Hematopoietic multipotent progenitor cell treated with erythropoietin and hydrocortisone succinate and interleukin-3 and kit ligand, for 8 days (in vitro differentiated cells): ENCODE measurements around the gene ABHD16B.
A peak's percentile ranks its signal among the peaks of the same experiment; 100 is the strongest.
"Not testable (repeated sequence)": the region's sequence is repeated elsewhere in the genome, so short reads cannot be mapped to it uniquely, and the experiment has no call there.

ENCODE experiments used
- DNase-seq: peaks from one replicate; pipeline ENCODE4 v3.0.0-alpha.2; 2015

The ABHD16B gene

DNA sequence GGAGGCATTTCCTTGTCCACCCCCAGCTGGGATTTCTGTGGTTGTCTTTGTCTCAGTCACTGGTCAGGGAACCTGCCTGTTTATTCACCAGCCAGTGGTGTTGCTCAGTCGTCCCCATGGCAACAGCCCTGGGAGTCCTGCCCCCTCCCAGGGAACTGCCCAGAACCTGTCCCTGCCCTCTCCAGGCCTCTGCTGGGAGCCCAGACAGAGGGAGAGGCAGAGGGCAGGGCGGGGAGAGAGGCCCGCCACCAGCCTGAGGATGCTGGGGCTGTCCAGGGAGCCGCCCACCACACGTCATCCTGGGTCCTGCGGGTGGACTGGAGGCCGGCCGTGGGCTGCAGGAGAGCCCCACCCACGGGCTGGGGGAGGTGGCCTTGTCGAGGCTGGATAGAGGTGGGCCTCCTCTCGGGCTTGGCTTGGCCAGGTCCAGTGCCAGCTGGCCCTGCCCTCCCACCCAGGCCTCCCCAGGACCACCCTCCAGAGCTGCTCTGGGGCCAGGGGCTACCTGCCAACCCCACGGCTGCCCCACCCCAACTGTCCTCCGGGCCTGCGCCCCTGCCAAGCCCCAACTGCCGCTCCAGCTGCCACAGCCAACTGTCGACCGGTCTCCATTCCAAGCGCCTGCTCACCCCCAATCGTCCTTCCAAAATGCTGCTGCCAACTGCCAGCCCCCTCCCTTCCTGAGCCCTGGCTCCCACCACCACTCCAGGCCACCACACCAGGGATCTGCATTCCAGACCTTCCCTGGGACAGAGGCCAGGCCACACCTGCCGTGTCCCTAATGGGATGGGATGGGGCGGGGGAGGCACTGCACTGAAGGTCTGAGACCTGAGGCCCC lies 26.1 kb upstream of the ABHD16B start:
- peak; percentile 60 for DNase-seq

DNA sequence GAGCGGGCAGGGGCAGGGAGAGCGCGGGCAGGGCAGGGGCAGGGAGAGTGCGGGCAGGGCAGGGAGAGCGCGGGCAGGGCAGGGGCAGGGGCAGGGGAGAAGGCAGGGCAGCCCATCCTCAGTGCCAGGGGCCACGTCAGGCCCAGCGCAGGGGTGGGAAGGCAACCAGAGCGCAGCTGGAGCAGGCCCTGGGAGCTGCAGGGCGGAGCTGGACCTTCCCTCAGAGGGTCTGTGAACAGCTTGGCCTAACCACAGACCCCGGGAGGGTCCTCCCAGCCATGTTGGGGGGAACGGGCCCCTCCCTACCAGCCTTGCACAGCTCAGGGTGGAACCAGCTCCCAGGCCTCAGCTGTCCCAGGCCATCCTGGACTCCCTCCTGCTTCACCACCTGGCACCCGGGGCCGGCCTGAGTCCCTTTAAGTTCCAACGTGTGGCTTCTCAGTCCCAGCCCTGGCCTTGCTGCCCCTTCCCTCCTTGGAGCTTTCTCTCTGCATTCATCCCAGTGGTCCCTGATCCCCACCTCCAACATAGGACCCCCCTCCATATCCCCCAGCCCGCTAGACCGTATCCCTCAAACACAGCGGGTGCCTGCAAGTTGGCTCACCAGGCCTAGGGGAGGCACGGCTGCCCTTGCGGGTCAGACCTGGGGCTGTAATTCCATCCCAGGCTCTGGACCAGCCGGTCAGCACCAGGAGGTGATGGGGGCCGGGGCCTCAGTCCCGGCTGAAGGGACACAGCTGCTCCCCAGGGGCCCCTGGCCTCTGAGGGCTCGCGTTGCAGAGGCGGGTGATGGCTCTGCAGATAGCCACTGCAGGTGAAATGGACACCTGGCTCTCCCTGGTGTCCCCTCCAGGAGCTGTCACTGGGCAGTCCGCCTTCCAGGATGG lies 24.6 kb upstream of the ABHD16B start:
- DNase-seq = no peak

DNA sequence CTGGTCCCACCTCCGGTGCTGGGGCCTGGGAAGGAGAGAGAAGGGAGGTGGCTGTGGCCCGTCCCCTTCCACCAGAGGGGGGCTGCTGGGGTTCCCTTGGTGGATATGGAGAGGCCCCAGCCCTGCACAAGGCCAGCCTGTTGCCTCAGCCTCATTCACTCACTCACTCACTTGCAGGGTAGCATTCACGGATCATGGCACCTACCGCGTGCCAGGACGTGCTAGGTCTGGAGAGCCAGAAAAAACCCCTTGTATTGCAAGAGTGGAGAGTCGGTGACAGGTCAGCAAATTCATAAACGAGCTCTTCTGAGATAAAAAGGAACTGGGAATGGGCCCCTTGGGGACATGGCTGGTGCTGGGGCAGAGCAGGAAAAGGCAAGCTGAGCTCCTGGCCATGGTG lies 23.8 kb upstream of the ABHD16B start:
- DNase-seq = no peak

DNA sequence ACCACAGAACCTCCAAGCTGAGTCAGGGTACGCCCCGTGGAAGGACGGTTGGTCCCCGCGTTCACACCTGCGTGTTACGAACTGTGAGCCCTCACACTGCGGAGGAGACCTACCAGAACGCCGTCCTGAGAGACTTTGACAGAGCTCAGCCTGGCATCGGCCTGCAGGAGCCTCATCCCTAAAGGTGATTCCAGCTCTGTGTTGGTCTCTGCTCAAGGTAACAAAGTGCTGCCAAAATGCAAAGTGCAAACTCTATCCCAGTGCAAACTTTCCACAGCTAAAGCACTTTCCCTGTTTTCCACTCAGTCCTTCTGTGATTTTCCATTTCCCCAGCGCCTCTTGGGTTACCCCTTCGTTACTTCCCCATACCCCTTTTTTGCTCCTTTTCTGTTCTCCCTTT lies 21.7 kb upstream of the ABHD16B start:
- DNase-seq = no peak

DNA sequence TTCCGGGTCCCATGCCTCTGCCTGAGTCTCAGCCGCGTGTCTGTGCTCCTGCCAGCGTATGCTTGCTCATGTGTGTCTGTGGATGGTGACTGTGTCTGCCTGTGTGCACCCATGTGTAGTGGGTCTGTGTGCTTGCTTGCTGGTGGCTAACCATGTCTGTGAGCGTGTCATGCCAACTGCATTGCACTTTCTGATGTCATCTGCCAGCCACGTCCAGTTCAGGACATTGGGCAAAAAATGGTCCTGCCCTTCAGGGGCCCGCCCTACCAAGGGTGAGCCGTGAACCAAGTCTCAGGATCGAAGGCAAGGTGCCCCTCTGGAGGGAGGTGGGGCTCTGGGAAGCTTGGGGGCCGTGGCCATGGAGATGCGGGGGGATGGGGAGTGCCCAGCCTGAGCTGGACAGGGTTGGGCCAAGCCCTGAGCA lies 20.9 kb upstream of the ABHD16B start:
- DNase-seq = no peak

DNA sequence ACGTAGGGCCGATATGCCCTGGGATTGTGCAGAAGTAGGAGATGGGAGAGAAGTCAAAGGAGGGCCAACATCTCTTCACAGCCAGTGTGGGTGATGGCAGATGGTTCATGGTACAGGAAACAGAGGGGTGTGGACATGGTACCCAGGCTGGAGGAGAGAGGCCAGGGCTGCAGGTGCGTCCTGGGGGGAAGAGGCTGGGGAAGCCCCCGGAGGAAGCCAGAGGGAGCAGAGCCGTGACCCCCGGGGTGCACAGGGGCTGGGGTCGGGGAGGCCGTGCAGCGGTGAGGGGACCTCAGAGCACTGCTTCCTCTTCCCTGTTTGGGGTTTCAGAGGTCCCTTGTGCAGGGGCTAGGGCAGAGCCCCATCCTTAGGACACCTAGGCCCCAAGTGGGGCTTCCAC lies 19.0 kb upstream of the ABHD16B start:
- DNase-seq = no peak

DNA sequence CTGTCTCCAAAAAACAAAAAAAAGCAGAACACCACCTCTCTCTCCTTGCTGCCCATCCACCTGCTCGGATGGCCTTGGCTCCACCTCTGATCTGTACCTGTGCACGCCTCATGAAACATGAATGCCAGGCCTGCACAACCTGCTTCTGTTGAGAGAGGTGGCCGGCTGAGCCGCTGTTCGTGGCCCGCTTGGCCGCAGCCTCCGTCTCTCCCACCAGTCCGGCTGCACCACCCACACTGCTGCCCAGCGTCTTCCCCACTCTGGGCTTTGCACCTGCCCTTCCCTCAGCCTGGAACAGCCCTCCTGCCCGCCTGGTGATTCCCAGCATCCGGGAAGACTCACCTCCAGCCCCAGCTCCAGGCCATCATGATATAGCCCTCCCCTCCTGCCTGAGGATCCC lies 18.1 kb upstream of the ABHD16B start:
- no peak for DNase-seq

DNA sequence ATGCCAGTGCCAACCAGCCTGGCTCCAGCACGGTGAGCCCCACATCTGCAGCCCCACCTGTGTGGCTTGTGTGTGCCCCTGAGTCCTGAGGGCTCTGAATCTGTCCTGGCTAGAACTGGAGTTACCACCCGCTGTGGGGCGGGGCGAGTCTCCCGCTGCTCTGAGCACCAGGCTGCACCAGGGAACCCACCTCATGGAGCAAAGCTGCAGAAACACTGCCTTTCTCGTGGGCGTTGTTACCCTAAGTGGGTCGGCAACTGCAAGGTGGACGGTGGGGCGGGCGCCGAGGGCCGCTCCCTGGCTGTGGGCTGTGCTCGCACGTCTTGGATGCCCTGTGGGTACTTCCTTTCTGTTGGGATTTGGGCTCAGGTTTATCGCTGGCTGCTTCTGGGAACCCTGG lies 17.5 kb upstream of the ABHD16B start:
- DNase-seq = no peak

DNA sequence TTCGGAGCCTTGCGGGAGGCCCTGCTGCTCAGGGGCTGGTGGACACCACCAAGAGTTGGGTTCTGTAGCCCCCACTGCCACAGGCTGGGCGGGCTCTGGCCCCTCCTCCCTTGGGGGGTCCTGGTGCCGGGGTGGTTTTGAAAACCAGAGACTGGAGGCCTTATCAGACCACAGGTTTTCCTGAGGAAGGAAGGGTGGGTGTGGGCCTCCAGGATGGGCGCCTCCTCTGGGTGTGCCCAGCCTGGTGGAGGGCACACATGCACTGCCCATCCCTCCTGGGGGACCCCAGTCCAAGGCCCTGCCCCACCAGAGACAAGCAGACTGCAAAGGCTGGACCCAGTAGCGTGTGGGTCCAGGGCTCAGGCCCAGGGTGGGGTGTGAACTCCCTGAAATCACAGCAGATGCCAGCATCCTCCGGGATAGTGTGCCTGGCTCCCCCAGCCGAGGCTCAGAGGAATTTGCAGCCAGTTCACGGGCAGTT lies 16.7 kb upstream of the ABHD16B start:
- no peak for DNase-seq

DNA sequence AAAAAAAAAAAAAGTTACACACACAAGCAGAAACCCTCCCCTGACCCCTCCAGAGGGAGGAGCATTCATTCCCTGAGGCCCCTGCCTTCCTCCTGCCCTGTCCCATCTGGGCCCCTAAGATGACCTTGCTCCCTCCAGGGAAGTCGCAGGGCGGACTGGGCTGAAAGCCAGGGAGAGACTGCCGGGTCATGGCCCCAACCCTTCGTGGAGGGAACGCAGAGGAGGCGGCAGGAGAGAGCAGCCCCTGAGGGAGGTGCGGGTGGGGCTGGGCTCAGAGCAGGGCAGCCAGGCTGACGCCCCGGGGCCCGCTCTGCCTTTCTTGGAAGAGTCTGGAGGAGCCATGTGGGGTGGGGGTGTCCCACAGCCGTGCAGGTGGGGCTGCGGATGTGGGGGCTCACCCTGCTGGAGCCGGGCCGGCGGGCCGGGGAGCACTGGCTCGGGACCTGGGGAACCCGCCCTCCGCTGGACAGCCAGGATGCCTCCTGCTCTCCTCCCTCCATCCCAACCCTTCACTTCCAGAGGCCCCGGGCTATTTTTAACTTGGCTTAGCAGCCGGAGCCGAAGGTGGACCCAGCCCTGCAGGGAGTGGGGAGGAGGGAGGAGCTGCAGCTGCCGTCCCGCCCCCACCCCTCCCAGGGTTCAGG lies 15.0 kb upstream of the ABHD16B start:
- DNase-seq = no peak

DNA sequence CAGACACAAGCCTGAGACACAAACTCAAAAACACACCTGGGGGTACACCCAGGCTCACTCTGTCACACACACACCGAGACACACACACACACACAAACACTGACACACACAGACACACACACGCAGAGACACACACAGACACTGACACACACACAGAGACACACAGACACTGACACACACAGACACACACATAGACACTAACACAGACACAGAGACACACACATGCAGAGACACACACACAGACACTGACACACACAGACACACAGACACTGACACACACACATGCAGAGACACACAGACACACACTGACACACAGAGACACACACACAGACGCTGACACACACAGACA lies 14.4 kb upstream of the ABHD16B start:
- DNase-seq = no peak

DNA sequence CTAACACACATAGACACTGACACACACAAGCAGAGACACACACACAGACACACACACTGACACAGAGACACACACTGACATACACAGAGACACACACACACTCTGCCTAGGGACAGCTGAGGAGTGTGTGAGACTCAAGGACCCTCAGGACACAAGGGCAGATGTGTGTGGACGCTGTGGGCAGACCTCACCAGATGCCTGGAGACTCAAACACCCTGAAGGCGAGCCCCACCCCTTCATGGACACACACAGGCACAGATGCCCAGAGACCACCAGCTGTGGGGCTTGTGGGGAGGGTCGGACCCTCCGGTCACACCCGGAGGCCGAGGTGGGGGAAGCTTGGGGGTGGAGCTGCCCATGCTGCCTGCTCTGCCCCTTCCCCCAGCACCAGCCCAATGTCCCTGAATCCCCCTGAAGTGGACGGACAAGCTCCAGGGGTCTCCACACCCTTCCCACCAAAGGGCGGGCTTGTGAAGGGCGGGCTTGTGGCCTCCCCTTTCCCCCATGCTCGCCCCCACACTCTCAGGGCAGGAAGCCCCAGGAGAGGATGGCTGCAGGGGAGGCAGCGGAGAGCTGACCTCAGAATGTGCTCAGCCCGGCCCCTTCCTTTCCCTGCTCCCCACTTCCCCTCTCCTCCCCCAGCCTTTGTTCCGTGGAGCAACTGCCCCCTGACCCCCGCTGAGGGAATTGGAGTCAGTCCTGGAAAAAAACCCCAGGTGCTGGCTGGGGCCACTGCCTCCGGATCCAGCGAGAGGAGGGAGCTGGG lies 13.9 kb upstream of the ABHD16B start:
- DNase-seq = no peak

DNA sequence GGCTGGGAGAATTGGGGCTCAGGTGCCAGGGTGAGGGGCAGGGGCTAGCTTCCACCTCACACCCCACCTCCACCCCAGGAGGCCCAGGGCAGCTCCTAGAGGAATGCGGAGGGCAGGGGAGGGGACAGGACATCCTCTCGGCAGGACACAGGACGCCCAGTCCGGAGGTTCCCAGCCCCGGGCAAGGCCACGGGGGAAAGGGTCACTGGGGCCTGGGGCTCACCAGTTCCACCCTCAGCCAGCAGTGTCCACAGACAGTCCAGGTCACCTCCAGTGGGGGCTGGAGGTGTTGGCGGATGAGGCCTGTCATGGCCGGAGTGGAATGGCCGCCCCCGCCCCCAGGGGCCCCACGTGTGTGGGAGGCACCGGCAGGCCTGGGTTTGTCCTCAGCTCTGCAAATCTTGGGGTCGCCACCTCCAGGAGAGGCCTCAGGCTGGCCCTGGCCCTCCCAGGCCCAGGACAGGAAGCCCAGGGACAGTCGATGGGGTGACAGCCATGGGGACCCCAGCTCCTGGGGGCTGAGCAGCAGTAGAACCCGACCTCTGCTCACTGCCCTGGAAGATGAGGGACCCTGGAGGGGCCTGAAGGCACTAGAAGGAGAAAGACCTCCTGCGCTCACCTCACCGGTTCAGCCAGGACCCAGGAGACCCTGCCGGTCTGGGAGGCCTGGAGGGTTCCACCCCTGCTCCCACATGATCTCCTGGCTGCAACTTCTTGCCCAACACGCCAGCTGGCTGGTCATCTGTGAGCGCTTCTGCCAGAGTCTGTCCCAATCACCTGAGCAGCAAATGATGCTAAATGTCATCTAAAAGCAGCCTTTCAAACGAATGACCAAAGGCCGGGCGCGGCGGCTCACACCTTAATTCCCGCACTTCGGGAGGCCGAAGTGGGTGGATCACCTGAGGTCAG lies 13.0 kb upstream of the ABHD16B start:
- DNase-seq = no peak

DNA sequence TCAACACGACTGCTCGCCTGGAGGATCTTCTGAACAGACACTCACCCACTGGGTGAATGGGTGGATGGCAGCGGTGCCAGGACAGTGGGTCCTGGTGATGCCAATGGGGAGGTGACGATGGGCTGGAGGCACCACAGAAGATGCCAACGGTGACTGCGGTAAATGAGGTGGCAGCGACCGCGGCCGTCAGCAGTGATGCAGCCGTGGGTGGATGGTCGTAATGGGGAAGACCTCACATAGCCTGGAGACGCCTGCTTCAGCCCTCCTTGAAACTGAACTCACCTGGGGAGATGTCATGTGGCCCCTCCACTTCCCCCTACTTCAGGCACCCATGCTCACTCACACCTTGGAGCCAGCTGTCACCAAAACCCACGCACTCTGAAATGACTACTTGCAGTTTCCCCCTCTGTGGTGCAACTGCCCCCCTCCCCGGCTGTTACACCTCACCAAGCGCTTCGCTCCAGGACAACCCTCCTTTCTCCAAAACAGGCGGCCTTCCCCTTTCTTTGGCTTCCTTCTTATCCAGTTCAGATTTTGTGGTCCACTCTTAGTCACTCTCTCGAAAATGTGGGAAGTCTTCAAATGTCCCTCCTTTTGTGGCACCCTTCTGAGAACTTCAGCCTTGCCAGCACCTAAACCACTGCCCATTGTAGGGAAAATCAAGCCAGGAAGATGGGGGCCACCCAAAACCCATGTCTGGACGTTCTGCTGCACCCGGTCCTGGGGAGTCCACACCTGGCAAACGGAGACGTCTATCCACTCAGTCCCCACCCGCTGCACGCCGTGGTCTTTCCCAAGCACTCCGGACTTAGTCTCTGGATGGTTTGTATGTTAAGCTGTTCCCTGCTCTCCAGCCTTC lies 10.4 kb upstream of the ABHD16B start:
- DNase-seq = no peak

DNA sequence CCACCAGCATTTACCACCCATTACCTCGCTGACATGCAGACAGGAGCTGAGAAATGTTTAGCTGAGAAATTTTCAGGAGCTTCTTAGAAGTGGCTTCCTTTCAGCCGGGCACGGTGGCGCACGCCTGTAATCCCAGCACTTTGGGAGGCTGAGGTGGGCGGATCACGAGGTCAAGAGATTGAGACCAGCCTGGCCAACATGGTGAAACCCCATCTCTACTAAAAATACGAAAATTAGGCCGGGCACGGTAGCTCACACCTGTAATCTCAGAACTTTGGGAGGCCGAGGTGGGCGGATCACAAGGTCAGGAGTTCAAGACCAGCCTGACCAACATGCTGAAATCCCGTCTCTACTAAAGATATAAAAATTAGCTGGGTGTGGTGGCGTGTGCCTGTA lies 9.8 kb upstream of the ABHD16B start:
- DNase-seq = not testable (repeated sequence)

DNA sequence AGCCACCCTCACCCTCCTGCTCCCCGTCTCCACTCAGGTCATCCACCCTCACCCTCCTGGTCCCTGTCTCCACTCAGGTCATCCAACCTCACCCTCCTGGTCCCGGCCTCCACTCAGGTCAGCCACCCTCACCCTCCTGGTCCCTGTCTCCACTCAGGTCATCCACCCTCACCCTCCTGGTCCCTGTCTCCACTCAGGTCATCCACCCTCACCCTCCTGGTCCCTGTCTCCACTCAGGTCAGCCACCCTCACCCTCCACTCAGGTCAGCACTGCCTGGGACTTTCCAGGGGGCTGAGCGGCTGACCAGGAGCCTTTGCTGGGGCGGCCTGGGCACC lies 7.6 kb upstream of the ABHD16B start:
- DNase-seq = not testable (repeated sequence)

DNA sequence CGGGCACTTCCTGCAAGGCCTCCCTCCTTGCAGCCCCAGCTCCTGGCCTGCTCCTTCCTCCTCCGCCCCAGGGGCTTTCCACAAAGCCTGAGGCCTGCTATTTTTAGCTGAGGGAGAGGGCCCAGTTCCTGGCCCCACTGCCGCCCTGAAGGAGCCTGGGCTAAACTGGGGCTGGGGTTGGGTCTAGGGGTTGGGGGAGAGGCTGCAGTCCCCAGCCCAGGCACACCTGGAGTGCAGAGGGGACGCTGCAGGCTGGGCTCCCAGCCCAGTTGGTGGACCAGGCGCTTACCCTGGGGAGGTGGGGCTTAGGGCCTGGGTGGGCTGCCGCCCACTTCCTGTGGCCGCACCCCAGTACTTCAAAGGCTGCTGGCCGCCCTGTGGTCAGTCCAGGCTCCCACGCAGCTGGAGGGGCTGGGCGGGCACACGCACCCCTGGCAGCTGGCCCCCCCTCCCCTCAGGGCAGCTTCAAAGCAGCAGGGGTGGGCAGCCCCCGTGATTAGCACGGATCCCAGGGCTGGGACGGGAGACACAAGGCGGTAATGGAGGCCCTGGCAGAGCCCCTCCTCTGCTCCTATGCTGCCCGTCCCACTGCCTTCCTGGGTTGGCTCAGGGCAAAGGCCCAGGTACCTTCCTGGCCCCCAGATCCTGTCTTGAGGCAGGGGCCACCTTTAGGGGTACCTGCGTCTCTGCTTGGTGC lies 7.1 kb upstream of the ABHD16B start:
- DNase-seq = no peak

DNA sequence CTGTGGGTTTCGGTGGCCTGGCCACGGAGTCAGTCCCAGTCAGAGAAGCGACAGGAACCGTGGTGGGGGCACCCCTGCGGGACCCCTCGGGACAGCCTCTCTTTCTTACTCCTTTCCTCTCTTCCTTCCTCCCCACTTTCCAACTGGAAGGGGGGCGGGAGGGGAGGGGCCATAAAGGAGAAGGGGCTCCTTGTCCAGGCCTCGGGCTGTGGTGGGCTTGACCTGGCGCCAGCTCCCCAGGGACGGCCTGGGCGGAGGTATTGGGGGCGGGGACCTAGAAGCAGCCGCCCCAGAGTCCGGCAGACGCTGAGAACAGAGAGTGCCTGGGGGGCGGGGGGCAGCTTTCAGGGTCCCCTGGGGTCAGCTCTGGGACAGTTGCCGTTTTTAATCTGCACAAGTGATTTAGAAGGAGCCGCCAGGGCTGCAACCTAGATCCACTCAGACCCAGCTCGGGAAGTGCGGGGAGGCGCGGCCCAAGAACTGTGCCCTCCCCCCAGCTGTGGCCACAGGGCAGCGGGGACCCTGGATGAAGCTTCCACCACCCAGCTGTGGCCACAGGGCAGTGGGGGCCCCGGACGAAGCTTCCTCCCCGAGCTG lies 6.4 kb upstream of the ABHD16B start:
- DNase-seq = no peak

DNA sequence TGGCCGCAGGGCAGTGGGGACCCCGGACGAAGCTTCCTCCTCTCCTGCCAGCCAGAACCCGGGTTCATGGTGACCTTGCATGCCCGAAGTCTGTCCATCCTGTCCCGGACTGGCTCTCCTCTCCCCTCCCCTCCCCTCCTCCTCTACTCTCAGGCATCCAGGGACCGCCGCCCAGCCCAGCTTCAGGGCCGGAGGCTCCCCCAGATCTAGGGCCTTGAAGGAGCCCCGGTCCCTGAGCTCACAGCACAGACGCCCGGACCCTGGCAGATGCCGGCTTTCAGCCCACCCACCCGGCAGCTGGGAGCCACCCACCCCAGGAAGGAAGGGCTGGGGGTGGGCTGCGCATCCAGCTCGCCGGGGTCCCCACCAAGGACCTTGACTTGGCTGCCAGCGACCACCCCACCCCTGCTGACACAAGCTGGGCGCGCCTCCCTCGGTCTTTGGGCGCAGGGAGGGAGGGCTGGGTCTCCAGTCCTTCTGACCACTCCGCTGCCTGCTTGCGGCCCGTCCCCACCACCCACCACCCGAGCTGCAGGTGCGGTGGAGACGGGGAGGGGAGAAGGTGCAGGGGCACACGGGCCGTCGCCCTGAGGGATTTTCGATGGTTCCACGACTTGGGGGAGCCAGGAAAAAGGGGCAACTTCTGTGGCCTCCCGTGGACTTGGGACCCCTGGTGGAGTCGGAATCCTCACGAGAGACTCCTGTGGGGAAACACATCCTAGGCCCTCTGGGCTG lies 5.8 kb upstream of the ABHD16B start:
- no peak for DNase-seq
